GM12891 (cell line): ENCODE data around the gene CASP2.

Experiments
- POLR2A ChIP-seq: IDR thresholded peaks from 2 replicates; pipeline ENCODE4 v1.6.1; 2011; ENCODE audit warnings: low read depth, low read length, control low read depth
- POLR2AphosphoS5 ChIP-seq: IDR thresholded peaks from 2 replicates; pipeline ENCODE4 v1.6.1; 2011; ENCODE audit warnings: low read depth, low read length, control low read depth
- SPI1 ChIP-seq: IDR thresholded peaks from 2 replicates; pipeline ENCODE4 v1.6.1; 2011; ENCODE audit warnings: low read depth, low read length, control low read depth
- TAF1 ChIP-seq: IDR thresholded peaks from 2 replicates; pipeline ENCODE4 v1.6.1; 2011; ENCODE audit warnings: low read depth, low read length, control low read depth

DNA sequence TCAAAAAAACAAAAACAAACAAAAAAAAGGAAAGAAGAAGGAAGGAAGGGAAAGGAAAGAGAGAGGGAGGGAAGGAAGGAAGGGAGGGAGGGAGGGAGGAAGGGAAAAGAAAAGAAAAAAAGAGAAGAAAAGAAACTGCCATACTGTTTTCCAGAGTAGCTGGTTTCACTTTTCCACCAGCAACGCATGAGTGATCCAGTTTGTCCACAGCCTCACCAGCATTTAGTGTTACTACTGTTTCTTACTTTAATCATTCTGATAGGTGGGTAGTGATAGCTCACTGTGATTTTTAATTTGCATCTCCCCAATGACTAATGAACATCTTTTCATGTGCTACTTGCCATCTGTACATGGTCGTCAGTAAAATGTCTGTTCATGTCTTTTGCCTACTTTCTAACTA is 15.3 kb upstream of the CASP2 start:
- TF ChIP-seq TAF1 (no peak), POLR2A (no peak), POLR2AphosphoS5 (no peak), SPI1 (no peak)
